GM10266 (cell line): Measurements from ENCODE around the gene THSD4.

Source experiments
- DNase-seq: peaks from one replicate; pipeline ENCODE4 v3.0.0; 2012; ENCODE audit errors: extremely low spot score
- CTCF ChIP-seq: IDR thresholded peaks from 2 replicates; pipeline ENCODE4 v1.5.1; 2012; ENCODE audit warnings: mild to moderate bottlenecking, low read depth; ENCODE audit not compliant: control insufficient read depth, insufficient read depth; ENCODE audit errors: missing control alignments

The THSD4 gene

GRCh38 chr15:71215126-71215894 lies 100.0 kb downstream of the THSD4 start:
- DNase-seq = no peak
- no peak for TF ChIP-seq CTCF

GRCh38 chr15:71218272-71218805 lies 103.1 kb downstream of the THSD4 start:
- no peak for DNase-seq
- TF ChIP-seq CTCF = no peak

DNA sequence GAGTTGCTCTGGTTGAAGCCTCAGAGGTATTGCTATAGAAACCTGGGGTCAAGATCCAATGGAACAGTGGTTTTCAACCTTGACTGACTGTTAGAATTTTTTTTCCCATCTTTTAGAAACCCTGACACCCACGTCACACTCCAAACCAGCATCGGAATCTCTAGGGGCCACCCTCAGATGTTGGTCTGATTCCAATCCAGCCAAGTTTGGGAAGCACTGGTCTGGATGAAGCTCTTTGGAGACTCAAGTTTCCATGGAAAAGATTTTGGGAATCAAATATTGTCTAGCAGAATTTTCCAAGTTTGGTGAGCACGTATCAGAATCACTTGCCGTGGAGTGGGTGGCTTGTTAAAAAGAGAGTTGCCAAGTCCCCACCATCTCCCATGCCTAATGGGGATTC lies 103.8 kb downstream of the THSD4 start:
- TF ChIP-seq CTCF = no peak
- no peak for DNase-seq

GRCh38 chr15:71219645-71220044 lies 104.4 kb downstream of the THSD4 start:
- no peak for TF ChIP-seq CTCF
- no peak for DNase-seq

- no peak for TF ChIP-seq CTCF
- no peak for DNase-seq
These were observed 105.6 kb downstream of the THSD4 start for GRCh38 chr15:71220828-71221227.

GRCh38 chr15:71221417-71221816 lies 106.1 kb downstream of the THSD4 start:
- no peak for TF ChIP-seq CTCF
- DNase-seq = no peak

DNA sequence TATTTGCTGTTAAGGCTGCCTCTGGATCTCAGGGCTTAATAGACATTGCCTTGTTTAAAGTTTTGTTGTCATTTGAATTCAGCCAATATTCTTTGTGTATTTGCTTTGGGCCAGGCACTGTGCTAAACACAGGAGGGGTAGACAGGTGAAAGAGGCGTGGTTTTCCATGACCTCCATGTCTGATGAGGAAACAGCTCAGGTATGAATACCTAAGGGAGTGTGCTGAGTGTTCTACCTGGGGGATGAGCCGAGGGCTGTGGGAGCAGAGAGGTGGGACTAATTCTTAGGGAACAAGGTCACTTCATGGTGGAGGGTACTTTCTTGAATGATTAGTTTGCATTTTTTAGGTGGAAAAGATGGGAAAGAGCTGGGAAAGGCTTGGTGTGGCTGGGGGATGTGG lies 108.2 kb downstream of the THSD4 start:
- no peak for DNase-seq
- TF ChIP-seq CTCF = no peak
